MM.1S (cell line): Measurements from ENCODE around the gene LIPA.

Experiments used
- CTCF ChIP-seq: fragments of 300-600 bp; sonication (generic); IDR thresholded peaks from 2 replicates; pipeline ENCODE4 v1.5.1; 2016; ENCODE audit warnings: antibody characterized with exemption, low read length, mixed read lengths
- EZH2phosphoT487 ChIP-seq: fragments of 300-600 bp; sonication (generic); IDR thresholded peaks from 2 replicates; pipeline ENCODE4 v1.6.1; 2018; ENCODE audit warnings: antibody characterized with exemption, low read length

DNA sequence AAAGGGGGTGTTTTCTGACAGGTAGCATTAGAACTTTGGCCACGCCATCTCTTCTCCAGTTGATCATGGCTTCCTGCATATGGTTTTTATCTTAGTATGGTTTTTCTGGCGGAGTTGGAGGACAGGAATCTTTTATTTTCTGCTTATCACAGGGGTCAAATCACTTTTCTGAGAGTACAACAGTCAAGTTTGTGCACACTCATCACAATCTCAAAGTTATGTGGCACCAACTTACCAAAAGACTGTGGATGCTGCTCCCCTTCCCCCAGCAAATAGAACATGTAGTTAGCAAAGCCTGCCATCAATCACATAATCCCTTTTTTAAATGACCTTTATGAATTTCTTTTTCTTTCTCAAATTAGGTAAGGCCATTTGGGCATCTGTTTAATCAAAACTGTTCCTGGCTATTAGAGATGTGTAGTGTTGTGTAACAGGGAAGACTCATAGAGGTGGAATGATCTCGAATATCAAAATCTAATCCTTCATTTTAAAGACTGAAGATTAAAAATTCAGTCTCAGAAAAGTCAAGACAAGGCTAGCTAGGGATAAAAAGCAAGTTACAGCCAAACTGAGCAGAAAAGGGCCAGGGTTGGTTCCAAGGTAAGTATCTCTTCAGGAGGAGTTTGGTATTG is 40.7 kb downstream of the LIPA start:
- no peak for TF ChIP-seq CTCF
- no peak for TF ChIP-seq EZH2phosphoT487
